DMS53 (cell line): ENCODE results near the gene PTP4A2.

Experiments used
- DNase-seq: peaks from one replicate; lab custom pipeline; 2025; lab: John Stamatoyannopoulos, UW

PTP4A2 gene

DNA sequence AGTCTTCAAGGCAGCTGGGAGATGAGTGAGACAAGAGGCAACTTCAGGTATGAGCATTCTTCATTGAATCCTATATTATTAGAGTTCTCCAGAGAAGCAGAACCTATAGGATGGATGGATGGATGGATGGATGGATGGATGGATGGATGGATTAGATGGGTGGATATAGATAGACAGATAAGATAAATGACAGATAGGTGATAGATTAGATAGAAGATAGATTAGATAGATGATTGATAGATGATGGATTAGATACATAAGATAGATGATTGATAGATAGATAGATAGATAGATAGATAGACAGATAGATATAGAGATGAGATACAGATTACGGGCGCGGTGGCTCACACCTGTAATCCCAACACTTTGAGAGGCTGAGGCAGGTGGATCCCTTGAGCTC, 79.1 kb downstream of the PTP4A2 start:
- no peak for DNase-seq

DNA sequence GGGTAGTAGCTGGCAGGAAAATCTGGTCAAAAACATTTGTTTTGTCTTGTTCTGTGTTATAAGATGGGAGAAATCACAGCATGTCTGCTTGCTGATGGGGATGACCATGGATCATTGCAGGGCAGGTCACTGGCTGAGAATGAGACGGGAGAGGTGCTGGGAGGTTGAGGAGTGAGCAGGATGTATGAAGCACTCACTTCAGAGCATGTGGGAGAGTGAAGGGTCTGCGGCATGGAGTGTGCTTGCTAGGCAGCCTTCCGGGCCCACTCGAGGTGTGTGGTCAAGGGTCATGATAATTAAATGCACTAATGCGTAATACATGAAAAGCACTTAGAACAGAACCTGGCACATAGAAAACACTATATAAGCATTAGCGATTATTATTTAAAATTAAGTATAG, 80.3 kb downstream of the PTP4A2 start:
- DNase-seq, result no peak
